ENCODE results near the gene NLRP8. TPM values are rescaled to one million over a fixed set of nuclear protein-coding genes. Genes with fewer than 3 reads are reported as not detected.

NLRP8 gene
- total and polyA plus RNA-seq, 9 donors, result 0.02 TPM; not detected in 8

- 88 to 92% (median 89%) methylated on average over 15 of the region's 15 CpGs for WGBS, 3 donors
- Histone ChIP-seq H3K27me3 (no peaks in the 10 kb centered on the region), H3K27ac (no peak overlapping the region), H3K36me3 (no peaks in the 10 kb centered on the region), H3K9me3 (no peaks in the 10 kb centered on the region), H3K4me3 (no peak overlapping the region), H3K4me1 (ENCODE audit: insufficient read depth) (no peaks in the 10 kb centered on the region)
- intact Hi-C loops (cut with DNase I), result no loop called here
- TF ChIP-seq, protein P1, sequence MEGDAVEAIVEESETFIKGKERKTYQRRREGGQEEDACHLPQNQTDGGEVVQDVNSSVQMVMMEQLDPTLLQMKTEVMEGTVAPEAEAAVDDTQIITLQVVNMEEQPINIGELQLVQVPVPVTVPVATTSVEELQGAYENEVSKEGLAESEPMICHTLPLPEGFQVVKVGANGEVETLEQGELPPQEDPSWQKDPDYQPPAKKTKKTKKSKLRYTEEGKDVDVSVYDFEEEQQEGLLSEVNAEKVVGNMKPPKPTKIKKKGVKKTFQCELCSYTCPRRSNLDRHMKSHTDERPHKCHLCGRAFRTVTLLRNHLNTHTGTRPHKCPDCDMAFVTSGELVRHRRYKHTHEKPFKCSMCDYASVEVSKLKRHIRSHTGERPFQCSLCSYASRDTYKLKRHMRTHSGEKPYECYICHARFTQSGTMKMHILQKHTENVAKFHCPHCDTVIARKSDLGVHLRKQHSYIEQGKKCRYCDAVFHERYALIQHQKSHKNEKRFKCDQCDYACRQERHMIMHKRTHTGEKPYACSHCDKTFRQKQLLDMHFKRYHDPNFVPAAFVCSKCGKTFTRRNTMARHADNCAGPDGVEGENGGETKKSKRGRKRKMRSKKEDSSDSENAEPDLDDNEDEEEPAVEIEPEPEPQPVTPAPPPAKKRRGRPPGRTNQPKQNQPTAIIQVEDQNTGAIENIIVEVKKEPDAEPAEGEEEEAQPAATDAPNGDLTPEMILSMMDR (IDR thresholded peaks at IDR 0.05), result no peak
- no peak for TF ChIP-seq POLR2A (IDR thresholded peaks at IDR 0.05)
- no peak for TF ChIP-seq EP300 (IDR thresholded peaks at IDR 0.05)
- no peak for DNase-seq
Measured at GRCh38 chr19:56026769-56027168, 79.1 kb downstream of the NLRP8 start.

Other genes with a start within 250 kb of the NLRP8 start
- not detected for gene NLRP9, start 209.4 kb upstream of the NLRP8 start, total RNA-seq
- under 1 TPM; 0.17 to 0.80 TPM for gene NLRP9, start 209.4 kb upstream of the NLRP8 start, polyA plus RNA-seq
- gene RFPL4A, start 188.7 kb upstream of the NLRP8 start, total RNA-seq, result not detected
- gene RFPL4A, start 188.7 kb upstream of the NLRP8 start, polyA plus RNA-seq, result not detected
- under 1 TPM in 1 of 7 donors, not detected in 6; 0.54 TPM for gene RFPL4AL1, start 178.7 kb upstream of the NLRP8 start, total RNA-seq
- gene RFPL4AL1, start 178.7 kb upstream of the NLRP8 start, polyA plus RNA-seq, result not detected
- gene NLRP11, start 115.8 kb upstream of the NLRP8 start, total RNA-seq, result under 1 TPM in 6 of 7 donors, not detected in 1; 0.08 to 0.62 (median 0.42) TPM
- gene NLRP11, start 115.8 kb upstream of the NLRP8 start, polyA plus RNA-seq, result under 1 TPM; 0.13 to 0.51 TPM
- not detected for gene NLRP4, start 111.3 kb upstream of the NLRP8 start, total RNA-seq
- 1 to 10 TPM in 1 of 2 donors, under 1 TPM in 1; 0.37 to 1.5 TPM for gene NLRP4, start 111.3 kb upstream of the NLRP8 start, polyA plus RNA-seq
- not detected for gene NLRP13, start 15.5 kb upstream of the NLRP8 start, total RNA-seq
- under 1 TPM; 0.27 to 0.65 TPM for gene NLRP13, start 15.5 kb upstream of the NLRP8 start, polyA plus RNA-seq
- gene NLRP5, start 38.9 kb downstream of the NLRP8 start, total RNA-seq, result under 1 TPM in 1 of 7 donors, not detected in 6; 0.52 TPM
- 1 to 10 TPM in 1 of 2 donors, under 1 TPM in 1; 0.17 to 2.7 TPM for gene NLRP5, start 38.9 kb downstream of the NLRP8 start, polyA plus RNA-seq
- 10 to 100 TPM; 10.4 to 36.8 (median 27.5) TPM for gene ZNF787, start 173.5 kb downstream of the NLRP8 start, total RNA-seq
- 10 to 100 TPM in 1 of 2 donors, 1 to 10 TPM in 1; 3.0 to 20.4 TPM for gene ZNF787, start 173.5 kb downstream of the NLRP8 start, polyA plus RNA-seq
- gene ZNF444, start 193.5 kb downstream of the NLRP8 start, total RNA-seq, result 10 to 100 TPM; 27.4 to 48.2 (median 38.2) TPM
- gene ZNF444, start 193.5 kb downstream of the NLRP8 start, polyA plus RNA-seq, result 10 to 100 TPM in 1 of 2 donors, 1 to 10 TPM in 1; 7.3 to 25.5 TPM
- not detected for gene GALP, start 228.2 kb downstream of the NLRP8 start, total RNA-seq
- not detected for gene GALP, start 228.2 kb downstream of the NLRP8 start, polyA plus RNA-seq
- gene ZSCAN5B, start 250.0 kb downstream of the NLRP8 start, total RNA-seq, result under 1 TPM in 1 of 7 donors, not detected in 6; 0.22 TPM
- gene ZSCAN5B, start 250.0 kb downstream of the NLRP8 start, polyA plus RNA-seq, result not detected